ENCODE results near the gene ASIC4. TPM values are rescaled to one million over a fixed set of nuclear protein-coding genes. Genes with fewer than 3 reads are reported as not detected.

The ASIC4 gene
- total and polyA plus RNA-seq, 2 experiments from 2014 or later = not detected

DNA sequence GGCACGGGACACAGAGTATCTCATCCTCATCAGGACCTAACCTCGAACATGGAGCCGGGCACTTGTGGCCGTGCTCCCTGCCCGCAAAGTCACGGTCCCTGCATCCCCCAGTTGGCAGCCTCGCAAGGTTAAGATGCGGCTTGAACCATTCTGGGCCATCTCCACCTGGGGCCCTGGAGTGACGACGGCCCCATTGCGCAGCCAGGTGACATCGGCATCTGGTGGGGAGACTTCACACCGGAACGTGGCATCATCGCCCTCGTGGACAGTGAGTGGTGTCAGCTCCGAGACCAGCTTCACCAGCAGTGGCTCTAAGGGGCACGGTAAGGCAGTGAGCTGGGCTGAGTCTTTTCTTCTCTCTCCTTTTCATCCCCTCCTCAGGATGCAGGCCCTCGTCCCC is 42.1 kb downstream of the ASIC4 start:
- no peaks in the 10 kb centered on the region for H3K79me2 ChIP-seq
- peaks cover 7% of the 10 kb centered on the region for H3K4me1 ChIP-seq (ENCODE audit: insufficient read depth)
- no peaks in the 10 kb centered on the region for H3K9me3 ChIP-seq (ENCODE audit: low read depth)
- no peak for DNase-seq (ENCODE audit: low spot score)
- TF ChIP-seq, protein P1, sequence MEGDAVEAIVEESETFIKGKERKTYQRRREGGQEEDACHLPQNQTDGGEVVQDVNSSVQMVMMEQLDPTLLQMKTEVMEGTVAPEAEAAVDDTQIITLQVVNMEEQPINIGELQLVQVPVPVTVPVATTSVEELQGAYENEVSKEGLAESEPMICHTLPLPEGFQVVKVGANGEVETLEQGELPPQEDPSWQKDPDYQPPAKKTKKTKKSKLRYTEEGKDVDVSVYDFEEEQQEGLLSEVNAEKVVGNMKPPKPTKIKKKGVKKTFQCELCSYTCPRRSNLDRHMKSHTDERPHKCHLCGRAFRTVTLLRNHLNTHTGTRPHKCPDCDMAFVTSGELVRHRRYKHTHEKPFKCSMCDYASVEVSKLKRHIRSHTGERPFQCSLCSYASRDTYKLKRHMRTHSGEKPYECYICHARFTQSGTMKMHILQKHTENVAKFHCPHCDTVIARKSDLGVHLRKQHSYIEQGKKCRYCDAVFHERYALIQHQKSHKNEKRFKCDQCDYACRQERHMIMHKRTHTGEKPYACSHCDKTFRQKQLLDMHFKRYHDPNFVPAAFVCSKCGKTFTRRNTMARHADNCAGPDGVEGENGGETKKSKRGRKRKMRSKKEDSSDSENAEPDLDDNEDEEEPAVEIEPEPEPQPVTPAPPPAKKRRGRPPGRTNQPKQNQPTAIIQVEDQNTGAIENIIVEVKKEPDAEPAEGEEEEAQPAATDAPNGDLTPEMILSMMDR (IDR thresholded peaks at IDR 0.05; ENCODE audit: poor library complexity) = no peak
- TF ChIP-seq EZH2phosphoT487 (IDR thresholded peaks at IDR 0.05; ENCODE audit: low read depth, severe bottlenecking, unreplicated experiment) (no peak), EZH2 (IDR thresholded peaks at IDR 0.05; ENCODE audit: borderline replicate concordance) (no peak)
- 96% methylated on average over 18 of the region's 19 CpGs for WGBS (ENCODE audit: low lambda C conversion rate, missing lambda C conversion rate)
- no peak overlapping the region for H3K27ac ChIP-seq
- H3K27me3 ChIP-seq = peaks cover 6% of the 10 kb centered on the region
- H3K4me3 ChIP-seq = no peak overlapping the region
- no peak overlapping the region for H3K4me2 ChIP-seq
- no peak overlapping the region for H2AFZ ChIP-seq
- no peaks in the 10 kb centered on the region for H3K9me2 ChIP-seq (replicated peaks; ENCODE audit: insufficient read depth)
- no peaks in the 10 kb centered on the region for H4K20me1 ChIP-seq (ENCODE audit: insufficient read depth, poor library complexity, severe bottlenecking)
- no peaks in the 10 kb centered on the region for H3K36me3 ChIP-seq (replicated peaks; ENCODE audit: insufficient read depth, low read depth)

DNA sequence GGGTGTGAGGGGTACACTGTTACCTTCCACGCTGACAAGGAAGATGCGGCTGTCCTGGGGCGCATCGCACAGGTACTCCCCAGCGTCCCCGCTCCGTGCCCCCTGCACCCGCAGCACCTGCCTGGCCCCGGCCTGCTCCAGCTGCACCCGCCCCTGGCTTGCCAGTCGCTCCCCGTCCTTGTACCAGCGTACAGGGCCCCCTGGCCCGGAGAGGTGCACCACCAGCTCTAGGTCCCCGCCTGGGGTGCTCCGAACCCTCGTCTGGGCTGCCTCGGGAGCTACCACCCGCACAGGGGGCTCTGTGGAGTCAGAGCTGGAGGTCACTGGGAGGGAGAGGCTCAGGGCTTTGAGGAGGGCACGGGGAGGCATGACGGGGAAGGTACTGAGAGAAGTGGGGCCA is 43.0 kb downstream of the ASIC4 start:
- TF ChIP-seq EZH2 (IDR thresholded peaks at IDR 0.05; ENCODE audit: borderline replicate concordance) = no peak
- no peak for TF ChIP-seq EZH2phosphoT487 (IDR thresholded peaks at IDR 0.05; ENCODE audit: low read depth, severe bottlenecking, unreplicated experiment)
- TF ChIP-seq, protein P1 (IDR thresholded peaks at IDR 0.05; ENCODE audit: poor library complexity) = no peak
- H4K20me1 ChIP-seq (ENCODE audit: insufficient read depth, poor library complexity, severe bottlenecking) = no peaks in the 10 kb centered on the region
- H3K79me2 ChIP-seq = no peaks in the 10 kb centered on the region
- H3K27me3 ChIP-seq = peaks cover 6% of the 10 kb centered on the region
- no peaks in the 10 kb centered on the region for H3K9me2 ChIP-seq (replicated peaks; ENCODE audit: insufficient read depth)
- no peak for DNase-seq (ENCODE audit: low spot score)
- H3K4me3 ChIP-seq = no peak overlapping the region
- H3K4me2 ChIP-seq = no peak overlapping the region
- no peak overlapping the region for H3K27ac ChIP-seq
- H3K4me1 ChIP-seq (ENCODE audit: insufficient read depth) = peaks cover 7% of the 10 kb centered on the region
- H3K36me3 ChIP-seq (replicated peaks; ENCODE audit: insufficient read depth, low read depth) = no peaks in the 10 kb centered on the region
- WGBS (ENCODE audit: low lambda C conversion rate, missing lambda C conversion rate) = 97% methylated on average over 18 of the region's 21 CpGs
- no peak overlapping the region for H2AFZ ChIP-seq
- H3K9me3 ChIP-seq (ENCODE audit: low read depth) = no peaks in the 10 kb centered on the region

DNA sequence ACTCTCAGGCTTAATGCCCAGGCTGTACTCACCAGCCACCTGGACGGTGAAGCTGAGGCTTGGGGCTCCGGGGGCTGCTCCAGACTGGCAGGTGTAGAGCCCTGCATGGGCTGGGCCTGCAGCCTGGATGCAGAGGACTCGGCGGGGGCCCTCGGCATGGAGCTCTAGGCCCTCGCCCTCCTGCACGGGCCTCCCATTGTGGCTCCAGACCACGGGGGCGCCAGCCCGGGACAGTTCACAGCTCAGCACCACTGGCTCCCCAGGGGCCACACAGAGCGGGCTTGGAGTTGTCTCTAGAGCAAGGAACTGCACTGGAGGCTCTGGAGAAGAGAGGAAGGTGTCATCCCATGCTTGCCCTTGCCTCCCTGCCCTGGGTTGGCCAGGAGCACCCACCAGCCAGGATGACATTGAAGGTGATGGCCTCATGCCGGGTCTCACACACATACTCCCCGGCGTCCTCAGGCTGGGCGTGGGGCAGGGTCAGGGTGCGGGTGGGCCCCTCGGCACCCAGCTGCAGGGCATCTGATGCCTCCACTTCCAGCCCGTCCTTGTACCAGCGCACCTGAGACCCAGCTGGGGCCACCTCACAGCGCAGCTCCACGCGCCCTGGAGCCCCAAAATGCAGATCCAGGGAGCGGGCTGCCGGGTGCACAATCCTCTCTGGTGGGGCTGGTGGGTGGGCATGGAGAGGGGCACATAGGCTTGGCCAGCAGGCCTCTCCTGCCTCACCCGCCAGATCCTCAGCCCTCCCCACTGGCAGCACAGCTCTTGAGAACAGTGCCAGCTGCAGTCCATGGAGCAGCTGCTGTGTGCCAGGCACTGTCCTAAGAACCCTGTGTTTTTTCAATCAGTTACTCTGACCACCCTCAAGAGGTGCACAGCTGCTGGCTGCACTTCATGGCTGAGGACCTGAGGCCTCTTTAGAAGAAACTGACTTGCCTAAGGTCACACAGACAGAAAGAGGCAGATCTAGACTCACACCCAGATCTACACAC is 43.8 kb downstream of the ASIC4 start:
- no peak for TF ChIP-seq EZH2phosphoT487 (IDR thresholded peaks at IDR 0.05; ENCODE audit: low read depth, severe bottlenecking, unreplicated experiment)
- TF ChIP-seq, protein P1 (IDR thresholded peaks at IDR 0.05; ENCODE audit: poor library complexity) = no peak
- TF ChIP-seq EZH2 (IDR thresholded peaks at IDR 0.05; ENCODE audit: borderline replicate concordance) = no peak
- Histone ChIP-seq H3K4me2 (no peak overlapping the region), H3K4me3 (no peak overlapping the region), H3K9me3 (ENCODE audit: low read depth) (no peaks in the 10 kb centered on the region), H3K36me3 (replicated peaks; ENCODE audit: insufficient read depth, low read depth) (no peaks in the 10 kb centered on the region), H3K4me1 (ENCODE audit: insufficient read depth) (peaks cover 2% of the 10 kb centered on the region), H3K79me2 (no peaks in the 10 kb centered on the region), H3K27me3 (peaks cover 2% of the 10 kb centered on the region), H2AFZ (no peak overlapping the region), H4K20me1 (ENCODE audit: insufficient read depth, poor library complexity, severe bottlenecking) (no peaks in the 10 kb centered on the region), H3K9me2 (replicated peaks; ENCODE audit: insufficient read depth) (no peaks in the 10 kb centered on the region), H3K27ac (no peak overlapping the region)
- DNase-seq (ENCODE audit: low spot score) = no peak
- WGBS (ENCODE audit: low lambda C conversion rate, missing lambda C conversion rate) = 96% methylated on average over 23 of the region's 25 CpGs

Measured in hepatocyte (in vitro differentiated cells).